Progenitor cell of endocrine pancreas (in vitro differentiated cells): ENCODE measurements around the gene ELOA. TPM values are rescaled to one million over a fixed set of nuclear protein-coding genes. Genes with fewer than 3 reads are reported as not detected.

Experiments
- DNase-seq: peaks from one replicate; pipeline ENCODE4 v3.0.0; 2021; ENCODE audit warnings: low spot score; ENCODE audit not compliant: unreplicated experiment
- H3K27ac Mint-ChIP-seq: 2 replicates; pipeline ENCODE4 v1.8.0; 2021; ENCODE audit warnings: mild to moderate bottlenecking, moderate library complexity, mixed read lengths
- H3K27me3 Mint-ChIP-seq: 2 replicates; pipeline ENCODE4 v1.8.0; 2021; ENCODE audit warnings: mixed read lengths
- H3K36me3 Mint-ChIP-seq: 2 replicates; pipeline ENCODE4 v1.8.0; 2022; ENCODE audit warnings: mixed read lengths; ENCODE audit not compliant: insufficient read depth
- H3K4me1 Mint-ChIP-seq: 2 replicates; pipeline ENCODE4 v1.8.0; 2021; ENCODE audit warnings: low read depth, mixed read lengths
- H3K4me3 Mint-ChIP-seq: 2 replicates; pipeline ENCODE4 v1.8.0; 2021; ENCODE audit warnings: low read depth, mild to moderate bottlenecking, moderate library complexity, mixed read lengths
- H3K9me3 Mint-ChIP-seq: 2 replicates; pipeline ENCODE4 v1.8.0; 2021; ENCODE audit warnings: low read depth, mixed read lengths
- total RNA-seq: library from RNA; stranded (reverse); gene quantifications from 2 replicates; pipeline ENCODE4 v1.2.1, GENCODE V29; 2021
- TF ChIP-seq, protein P1 (sequence below): fragments of 200-600 bp; sonication (generic); IDR thresholded peaks from one replicate; pipeline ENCODE4 v1.5.0; 2021; ENCODE audit warnings: antibody characterized with exemption, mild to moderate bottlenecking; ENCODE audit not compliant: unreplicated experiment

The ELOA gene
- total RNA-seq, 1 donor from 2014 or later, result 37.5 TPM

DNA sequence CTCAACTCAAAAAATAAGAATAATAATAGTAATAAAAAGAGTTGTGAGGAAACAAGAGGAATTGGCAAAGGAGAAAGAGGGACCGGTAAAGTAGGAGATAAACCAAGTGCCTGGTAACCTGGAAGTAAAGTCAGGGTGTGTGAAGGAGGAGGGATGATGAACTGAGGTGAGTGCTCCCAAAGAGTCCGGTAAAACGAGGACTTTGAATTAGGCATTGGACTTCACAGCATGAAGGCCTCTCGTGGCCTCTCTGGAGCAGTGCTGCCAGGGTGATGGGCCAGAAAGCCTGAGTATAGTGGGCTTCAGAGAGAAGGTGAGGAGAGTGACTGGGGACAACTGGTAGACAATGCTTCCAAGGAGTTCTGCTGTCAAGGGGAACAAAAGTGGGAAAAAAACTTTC, 34.0 kb upstream of the ELOA start:
- Mint-ChIP-seq H3K9me3 (no peaks in the 10 kb centered on the region), H3K4me3 (no peak overlapping the region), H3K36me3 (peaks cover 4% of the 10 kb centered on the region), H3K27ac (peak overlapping the region; percentile 10), H3K27me3 (no peaks in the 10 kb centered on the region), H3K4me1 (peaks cover 9% of the 10 kb centered on the region)
- TF ChIP-seq, protein P1, sequence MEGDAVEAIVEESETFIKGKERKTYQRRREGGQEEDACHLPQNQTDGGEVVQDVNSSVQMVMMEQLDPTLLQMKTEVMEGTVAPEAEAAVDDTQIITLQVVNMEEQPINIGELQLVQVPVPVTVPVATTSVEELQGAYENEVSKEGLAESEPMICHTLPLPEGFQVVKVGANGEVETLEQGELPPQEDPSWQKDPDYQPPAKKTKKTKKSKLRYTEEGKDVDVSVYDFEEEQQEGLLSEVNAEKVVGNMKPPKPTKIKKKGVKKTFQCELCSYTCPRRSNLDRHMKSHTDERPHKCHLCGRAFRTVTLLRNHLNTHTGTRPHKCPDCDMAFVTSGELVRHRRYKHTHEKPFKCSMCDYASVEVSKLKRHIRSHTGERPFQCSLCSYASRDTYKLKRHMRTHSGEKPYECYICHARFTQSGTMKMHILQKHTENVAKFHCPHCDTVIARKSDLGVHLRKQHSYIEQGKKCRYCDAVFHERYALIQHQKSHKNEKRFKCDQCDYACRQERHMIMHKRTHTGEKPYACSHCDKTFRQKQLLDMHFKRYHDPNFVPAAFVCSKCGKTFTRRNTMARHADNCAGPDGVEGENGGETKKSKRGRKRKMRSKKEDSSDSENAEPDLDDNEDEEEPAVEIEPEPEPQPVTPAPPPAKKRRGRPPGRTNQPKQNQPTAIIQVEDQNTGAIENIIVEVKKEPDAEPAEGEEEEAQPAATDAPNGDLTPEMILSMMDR, result no peak
- DNase-seq, result no peak

GRCh38 chr1:23718482-23718881, 24.8 kb upstream of the ELOA start:
- H3K27ac Mint-ChIP-seq, result no peak overlapping the region
- no peaks in the 10 kb centered on the region for H3K9me3 Mint-ChIP-seq
- H3K27me3 Mint-ChIP-seq, result no peaks in the 10 kb centered on the region
- no peaks in the 10 kb centered on the region for H3K4me1 Mint-ChIP-seq
- TF ChIP-seq, protein P1, result peak; percentile 59
- H3K4me3 Mint-ChIP-seq, result no peak overlapping the region
- peaks cover 4% of the 10 kb centered on the region for H3K36me3 Mint-ChIP-seq
- DNase-seq, result no peak

DNA sequence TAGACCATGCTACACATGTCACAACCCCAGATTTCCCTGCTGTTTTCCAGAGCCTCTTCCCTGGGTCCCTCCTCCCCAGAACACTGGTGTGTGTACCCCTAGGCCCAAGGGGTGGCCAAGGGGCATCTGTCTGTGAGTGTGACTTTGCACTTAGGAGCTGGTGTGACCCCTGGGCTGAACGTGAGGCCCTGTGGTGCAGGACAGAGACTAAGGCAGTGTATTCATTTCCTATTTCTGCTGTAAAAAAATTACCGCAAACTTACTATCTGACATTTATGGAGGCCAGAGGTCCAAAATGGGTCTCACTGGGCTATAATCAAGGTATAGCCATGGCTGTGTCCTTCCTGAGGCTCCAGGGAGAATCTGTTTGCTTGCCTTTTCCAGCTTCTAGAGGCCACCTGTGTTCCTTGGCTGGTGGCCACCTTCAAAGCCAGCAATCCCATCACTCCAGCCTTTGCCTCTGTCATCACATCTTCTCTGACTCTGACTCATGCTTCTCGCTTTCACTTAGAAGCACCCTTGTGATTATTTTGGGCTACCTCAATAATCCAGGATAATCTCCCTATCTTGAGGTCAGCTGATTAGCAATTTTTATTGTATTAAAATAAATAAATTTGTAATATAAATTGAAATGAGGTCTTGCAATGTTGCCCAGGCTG, 24.0 kb upstream of the ELOA start:
- H3K9me3 Mint-ChIP-seq, result no peaks in the 10 kb centered on the region
- TF ChIP-seq, protein P1, result no peak

DNA sequence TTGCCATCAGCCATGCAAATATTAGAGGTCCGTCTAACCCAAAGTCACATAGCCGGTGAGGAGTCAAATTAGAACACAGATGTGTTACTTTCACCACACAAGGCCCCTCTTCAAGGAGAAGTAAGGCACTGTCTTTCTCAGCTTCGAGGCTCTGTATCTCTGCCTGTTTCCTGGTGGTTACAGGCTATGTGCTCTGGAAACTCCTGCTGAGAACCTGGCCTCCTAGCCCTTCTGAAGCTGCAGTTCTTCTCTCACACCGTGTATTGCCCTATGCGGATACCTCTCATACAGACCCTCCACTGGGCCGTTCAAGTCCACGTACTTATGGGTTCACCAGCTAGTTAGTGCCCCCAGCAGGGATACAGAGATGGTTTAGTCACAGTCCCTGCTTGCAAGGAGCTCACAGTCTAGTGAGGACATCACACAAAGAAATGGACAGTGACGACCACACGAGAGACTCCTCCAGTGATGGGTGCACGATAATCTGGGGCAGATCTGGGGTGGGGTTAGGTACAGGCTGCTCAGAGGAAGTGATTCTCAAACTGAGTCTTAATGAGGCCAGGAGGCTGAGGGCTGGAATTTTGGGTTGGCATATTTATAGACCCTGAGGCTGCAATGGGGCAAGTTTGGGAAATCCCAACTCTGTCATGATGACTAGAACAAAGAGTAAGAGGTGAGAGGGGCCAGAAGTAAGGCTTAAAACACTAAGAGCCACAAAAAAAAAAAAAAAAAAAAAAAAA, 22.8 kb upstream of the ELOA start:
- H3K4me1 Mint-ChIP-seq, result no peaks in the 10 kb centered on the region
- H3K36me3 Mint-ChIP-seq, result peaks cover 4% of the 10 kb centered on the region
- no peaks in the 10 kb centered on the region for H3K9me3 Mint-ChIP-seq
- H3K4me3 Mint-ChIP-seq, result no peak overlapping the region
- no peaks in the 10 kb centered on the region for H3K27me3 Mint-ChIP-seq
- no peak overlapping the region for H3K27ac Mint-ChIP-seq
- TF ChIP-seq, protein P1, result no peak
- no peak for DNase-seq

More for the DNA sequence above, 24.0 kb upstream of the ELOA start:
- H3K27ac Mint-ChIP-seq, result no peak overlapping the region
- H3K4me1 Mint-ChIP-seq, result no peaks in the 10 kb centered on the region
- no peaks in the 10 kb centered on the region for H3K27me3 Mint-ChIP-seq
- H3K4me3 Mint-ChIP-seq, result no peak overlapping the region
- no peak for DNase-seq
- peaks cover 4% of the 10 kb centered on the region for H3K36me3 Mint-ChIP-seq

GRCh38 chr1:23722652-23723051, 20.6 kb upstream of the ELOA start:
- Mint-ChIP-seq H3K4me1 (peaks cover 9% of the 10 kb centered on the region), H3K27ac (peak overlapping the region; percentile 21), H3K27me3 (no peaks in the 10 kb centered on the region), H3K9me3 (no peaks in the 10 kb centered on the region), H3K4me3 (no peak overlapping the region), H3K36me3 (peaks cover 4% of the 10 kb centered on the region)
- TF ChIP-seq, protein P1, result no peak
- DNase-seq, result no peak
